Hypothalamus (tissue), 51 donors: ENCODE measurements around the gene SELENOF.
A peak's percentile ranks its signal among the peaks of the same experiment; 100 is the strongest.

Experiments used
- DNase-seq, 51 donors: peaks; one replicate each; lab custom pipeline; 2025; lab: John Stamatoyannopoulos, UW

SELENOF gene

DNA sequence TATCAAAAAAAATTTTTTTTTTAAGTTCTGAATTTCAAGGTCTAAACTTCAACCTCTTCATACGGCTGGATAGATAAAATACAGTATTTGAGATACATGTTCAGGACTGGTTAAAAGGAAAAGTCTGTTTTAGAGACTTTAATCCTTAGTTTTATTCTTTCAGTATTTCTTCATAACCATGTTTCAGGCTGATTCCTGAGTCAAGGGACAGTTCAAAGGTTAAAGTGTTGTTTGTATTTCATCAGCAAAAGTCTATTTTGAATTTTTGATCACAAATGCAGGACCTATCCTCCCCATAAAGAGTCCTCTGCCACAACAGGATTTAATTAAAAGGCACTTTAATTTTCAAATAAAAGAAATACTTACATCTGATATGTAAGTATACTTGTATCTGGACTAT is 53.5 kb downstream of the SELENOF start:
- DNase-seq, result no peak

DNA sequence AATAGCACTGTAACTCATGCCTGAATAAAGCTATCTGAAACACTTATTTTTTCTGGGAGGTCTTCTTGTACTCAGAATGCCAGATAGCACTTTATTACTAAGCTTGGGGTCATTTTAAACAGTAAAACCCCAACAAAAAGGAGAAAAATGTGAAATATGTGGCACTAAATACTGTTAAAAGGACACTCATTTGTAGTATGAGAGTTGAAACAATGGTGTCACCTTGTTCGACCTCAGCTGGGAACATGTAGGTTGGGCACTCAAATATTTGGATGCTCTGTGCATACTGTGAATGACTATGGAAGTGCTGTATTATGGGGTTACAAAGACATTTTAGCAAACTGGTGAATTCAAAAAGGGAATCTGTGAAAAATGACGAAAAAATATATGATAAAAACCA is 53.9 kb downstream of the SELENOF start:
- no peak for DNase-seq

DNA sequence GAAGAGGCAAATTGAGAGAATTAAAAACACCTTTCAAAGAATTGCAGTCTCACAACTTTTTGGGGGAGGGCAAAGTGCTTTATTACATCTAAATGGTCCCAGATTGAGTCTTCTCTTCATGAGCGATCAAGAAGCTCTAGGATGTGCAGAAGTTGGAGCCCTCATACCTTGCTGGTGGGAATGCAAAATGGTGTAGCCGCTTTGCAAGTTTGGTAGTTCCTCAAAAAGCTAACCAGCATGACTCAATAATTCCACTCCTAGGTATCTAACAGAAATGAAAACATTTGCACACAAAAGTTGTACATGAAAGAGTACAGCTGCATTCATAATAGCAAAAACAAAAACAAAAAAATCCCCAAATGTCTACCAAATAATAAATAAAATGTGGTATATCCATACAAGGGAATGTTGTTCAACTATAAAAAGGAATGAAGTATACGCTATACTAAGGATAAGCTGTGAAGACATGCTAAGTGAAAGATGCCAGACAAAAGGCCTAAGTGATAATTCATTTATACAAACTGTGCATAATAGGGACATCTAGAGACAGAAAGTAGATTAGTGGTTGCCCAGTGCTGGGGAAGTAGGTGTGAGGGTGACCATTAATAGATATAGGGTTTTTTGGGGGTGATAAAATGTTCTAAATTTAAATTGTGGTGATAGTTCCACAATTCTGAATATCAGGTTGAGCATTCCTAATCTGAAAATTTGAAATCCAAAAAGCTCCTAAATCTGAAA is 55.2 kb downstream of the SELENOF start:
- DNase-seq, result no peak

DNA sequence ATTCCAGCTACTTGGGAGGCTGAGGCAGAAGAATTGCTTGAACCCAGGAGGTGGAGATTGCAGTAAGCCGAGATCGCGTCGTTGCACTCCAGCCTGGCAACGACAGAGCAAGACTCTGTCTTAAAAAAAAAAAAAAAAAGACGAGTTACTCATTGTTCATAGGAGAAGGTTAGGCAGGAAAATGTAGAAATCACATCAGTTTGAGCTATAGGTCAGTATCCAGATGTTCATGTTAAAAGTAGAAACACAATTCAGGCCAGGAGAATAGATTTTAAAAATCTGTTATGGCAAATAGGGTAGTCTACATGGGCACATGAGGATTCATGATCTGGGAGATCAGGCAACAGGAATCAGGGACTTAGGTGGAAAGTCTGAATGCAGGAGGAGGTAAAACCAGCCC is 57.7 kb downstream of the SELENOF start:
- no peak for DNase-seq

DNA sequence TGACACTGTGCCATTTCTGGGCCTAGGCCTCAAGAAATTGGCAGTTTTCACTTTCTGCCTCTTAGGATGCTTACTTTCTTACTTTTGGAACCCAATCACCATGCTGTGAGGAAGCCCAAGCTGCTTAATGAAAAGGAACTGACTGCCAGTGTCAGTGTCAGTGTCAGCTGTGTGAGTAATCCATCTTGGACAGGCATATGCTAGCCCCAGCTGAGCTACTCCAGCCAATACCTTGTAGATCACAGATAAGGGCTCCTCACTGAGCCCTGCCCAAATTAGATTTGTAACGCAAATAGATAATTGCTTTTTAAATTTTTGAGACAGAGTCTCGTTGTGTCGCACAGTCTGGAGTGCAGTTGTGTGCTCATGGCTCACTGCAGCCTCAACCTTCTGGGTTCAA is 59.6 kb downstream of the SELENOF start:
- DNase-seq, result no peak

DNA sequence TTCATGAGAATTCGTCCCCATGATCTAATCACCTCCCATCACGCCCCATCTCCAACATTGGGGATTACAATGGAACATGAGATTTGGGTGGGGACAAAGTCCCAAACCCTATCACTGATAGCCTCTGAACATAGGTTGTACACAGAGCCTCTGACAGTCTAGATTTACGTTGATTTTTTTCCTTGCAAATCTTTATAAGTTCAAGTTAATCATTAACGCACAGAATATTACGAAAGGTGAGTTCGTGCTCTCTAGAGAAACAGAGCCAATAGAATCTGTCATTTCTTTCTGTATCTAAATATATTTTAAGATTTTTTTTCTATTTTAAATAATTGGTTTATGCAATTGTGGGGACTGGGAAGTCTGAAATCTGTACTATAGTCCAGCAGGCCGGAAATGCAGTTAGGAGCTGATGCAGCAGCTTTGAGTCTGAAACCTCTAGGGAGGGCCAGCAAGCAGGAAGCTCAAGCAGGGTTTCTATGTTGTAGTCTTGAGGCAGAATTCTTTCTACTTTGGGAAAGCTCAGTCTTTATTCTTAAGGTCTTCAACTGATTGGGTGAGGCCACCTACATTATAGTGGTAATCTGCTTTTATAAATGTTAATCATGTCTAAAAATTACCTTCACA is 61.0 kb downstream of the SELENOF start:
- no peak for DNase-seq

DNA sequence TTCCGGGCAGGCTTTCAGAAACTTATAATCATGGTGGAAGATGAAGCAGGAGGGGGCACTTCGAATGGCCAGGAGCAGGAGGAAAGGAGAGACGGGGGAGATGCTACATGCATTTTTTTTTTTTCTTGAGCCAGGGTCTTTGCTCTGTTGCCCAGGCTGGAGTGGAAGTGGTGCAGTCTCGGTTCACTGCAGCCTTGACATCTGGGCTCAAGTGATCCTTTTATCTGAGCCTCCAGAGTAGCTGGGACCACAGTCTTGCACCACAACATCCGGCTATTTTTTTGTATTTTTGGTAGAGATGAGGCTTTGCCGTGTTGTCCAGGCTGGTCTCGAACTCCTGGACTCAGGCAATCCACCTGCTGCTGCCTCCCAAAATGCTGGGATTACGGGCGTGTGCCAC is 61.6 kb downstream of the SELENOF start:
- DNase-seq, result no peak

DNA sequence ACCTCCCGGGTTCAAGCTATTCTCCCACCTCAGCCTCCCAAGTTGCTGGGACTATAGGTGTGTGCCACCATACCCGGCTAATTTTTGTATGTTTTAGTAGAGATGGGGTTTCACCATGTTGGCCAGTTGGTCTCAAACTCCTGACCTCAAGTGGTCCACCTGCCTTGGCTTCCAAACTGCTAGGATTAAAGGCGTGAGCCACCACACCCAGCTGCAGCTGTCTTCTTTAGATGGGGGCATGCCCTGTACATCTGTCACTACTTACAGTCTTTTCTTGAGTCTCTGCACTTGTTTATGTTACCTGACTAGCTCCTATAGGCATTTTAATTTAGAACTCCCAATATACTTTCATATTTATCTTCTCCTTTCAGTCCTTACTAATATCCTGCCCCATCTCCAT is 64.2 kb downstream of the SELENOF start:
- DNase-seq, result no peak

DNA sequence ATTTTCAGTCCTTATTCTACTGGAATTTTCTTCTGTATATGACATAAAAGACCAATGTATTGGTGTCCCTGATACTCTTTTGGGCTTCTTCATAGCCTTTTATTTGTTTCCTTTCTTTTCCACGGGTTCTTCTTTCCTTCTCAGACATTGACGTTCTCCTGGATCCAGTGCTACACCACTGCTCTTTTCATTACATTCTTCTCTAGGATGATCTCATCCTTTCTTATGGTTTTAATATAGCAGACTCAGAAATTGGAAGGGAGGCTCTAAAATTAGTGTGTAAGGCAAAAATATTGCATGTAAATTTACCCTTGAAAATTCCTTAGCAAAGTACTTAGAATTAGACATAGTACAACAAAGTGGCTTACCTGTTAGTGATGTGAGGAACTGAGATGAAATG is 65.3 kb downstream of the SELENOF start:
- no peak for DNase-seq

DNA sequence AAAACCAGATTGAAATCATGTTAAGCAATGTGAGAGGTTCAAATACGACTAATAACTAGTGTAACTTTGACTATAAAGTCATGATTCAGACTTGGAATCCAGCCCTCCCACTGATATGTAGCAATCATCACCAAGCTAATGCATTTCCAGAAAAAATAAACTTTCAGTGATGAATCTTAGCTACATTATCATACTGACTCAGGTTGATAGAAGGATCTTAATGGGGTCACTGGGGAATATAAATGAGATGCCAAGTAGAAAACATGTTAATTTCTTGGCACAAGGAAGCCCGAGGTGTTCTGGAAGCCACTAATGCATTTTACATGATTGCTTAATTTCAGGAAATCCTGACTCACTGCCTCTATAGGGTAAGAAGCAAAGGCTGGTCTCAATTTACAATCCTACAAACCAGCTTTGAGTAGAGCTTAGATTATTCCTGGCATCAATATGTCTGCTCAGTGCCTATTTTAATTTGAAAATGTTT is 67.7 kb downstream of the SELENOF start:
- DNase-seq, result no peak

DNA sequence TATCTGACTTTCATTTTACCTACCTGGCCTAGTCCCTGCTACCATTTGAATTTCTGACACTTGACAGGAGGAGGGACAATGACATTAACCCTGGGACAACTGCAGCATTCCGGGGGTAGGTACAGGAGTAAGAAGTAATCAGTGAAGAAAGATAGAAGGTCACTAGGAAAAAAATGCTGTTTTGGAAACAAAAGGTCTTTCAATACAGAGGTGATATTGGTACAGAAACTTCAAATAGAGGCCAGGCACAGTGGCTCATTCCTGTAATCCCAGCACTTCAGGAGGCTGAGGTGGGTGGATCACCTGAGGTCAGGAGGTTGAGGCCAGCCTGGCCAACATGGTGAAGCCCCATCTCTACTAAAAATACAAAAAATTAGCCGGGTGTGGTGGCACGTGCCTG is 68.4 kb downstream of the SELENOF start:
- DNase-seq, result no peak

DNA sequence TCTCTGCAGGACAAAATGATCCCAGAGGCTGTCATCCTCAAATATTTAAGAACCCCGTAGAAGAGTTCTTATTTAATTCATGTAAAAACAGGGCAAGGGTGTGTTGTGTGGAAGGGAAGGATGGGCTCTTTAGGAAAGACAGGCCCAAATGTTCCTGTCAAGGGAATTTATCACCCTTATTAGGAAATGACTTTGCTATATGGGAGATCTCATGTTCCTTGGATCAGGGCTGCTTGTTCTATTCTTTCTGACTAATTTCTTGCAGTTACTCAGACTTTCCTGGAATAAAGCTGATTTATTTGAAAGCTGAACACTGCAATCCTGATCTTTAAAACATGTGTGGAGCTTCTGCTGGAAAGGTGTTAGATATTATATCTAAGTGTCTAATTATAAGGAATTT is 72.8 kb downstream of the SELENOF start:
- DNase-seq, result no peak

DNA sequence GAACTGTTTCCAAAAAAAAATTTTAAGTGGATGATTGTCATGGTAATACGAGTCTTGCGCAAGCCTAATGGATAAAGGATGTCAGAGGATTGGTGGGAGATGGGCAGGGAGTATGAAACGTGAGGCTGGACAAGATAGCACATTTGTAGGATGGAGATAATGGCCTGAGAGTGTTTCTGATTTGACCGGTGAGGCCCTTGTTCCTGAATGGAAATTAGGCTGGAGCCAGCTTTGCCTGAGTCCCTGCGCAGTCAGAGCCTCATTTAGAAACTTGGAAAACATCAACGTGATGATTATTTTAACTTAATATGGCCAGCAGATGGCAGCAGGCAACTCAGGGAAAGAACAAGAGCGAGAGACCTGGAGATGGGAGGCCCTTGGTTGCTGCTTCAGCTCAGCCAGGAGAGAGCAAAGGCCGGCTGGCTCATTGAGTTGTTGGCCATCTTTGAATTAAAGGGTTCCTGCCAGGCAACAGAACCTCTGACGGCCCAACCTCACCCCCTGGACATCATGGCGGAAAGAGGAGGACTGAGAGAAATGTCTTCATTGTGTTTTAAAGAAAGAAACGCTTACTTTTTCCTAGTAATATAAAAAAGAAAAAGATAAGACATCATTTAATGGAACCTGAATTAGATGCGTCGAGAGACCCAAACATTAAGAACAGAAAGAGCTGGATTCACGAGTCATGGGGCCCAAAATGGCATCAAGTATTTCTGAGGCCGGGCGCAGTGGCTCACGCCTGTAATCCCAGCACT is 80.3 kb downstream of the SELENOF start:
- DNase-seq, result peak in 41 of 51 donors; percentile 0 to 72 (median 21)

DNA sequence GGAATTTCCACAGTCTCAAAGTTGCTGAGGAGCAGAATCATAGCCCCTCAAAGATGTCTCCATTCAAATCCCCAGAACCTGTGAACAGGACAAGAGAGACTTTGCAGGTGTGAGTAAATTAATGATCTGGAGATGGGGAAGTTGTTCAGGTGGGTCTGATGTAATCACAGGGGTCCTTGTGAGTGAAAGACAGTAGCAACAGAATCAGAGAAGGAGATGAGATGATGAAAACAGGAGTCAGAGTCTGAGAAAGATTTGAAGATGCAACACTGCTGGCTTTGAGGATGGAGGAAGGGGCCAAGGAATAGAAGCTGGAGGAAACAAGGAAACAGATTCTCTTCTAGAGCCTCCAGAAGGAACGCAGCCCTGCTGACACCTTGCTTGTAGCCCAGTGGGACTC is 81.5 kb downstream of the SELENOF start:
- DNase-seq, result no peak

DNA sequence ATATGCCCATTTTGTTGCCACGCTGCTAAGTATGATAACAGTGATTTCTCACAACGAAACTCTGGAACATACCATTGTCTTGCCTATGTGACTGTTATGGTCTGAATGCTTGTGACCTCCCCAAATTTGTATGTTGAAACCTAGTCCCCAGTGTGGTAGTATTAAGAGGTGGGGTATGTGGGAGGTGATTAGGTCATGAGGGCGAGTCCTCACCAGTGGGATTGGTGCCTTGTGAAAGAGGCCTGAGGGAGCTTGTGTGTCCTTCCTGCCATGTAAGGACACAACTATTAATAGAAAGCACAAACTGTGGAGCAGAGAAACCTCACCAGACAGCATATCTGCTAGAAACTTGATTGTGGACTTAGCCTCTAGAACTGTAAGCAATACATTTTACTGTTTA is 84.6 kb downstream of the SELENOF start:
- DNase-seq, result no peak

DNA sequence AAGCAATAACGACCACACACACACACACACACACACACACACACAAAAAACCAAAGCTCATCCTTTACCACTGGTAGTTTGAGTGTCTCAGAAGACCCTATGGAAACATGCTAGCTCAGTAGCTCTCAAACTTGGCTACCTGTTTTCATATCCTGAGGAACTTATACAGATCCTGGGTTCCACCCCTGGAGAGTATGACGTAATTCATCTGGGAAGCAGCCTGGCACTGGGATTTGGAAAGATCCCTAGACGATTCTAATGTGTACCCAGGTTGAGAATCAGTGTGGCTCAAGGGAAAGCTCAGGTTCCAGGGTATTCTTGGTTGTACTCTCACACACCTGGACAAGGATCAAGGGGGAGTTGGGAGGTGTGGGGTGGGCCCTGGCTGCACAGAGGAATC is 85.9 kb downstream of the SELENOF start:
- DNase-seq, result no peak

DNA sequence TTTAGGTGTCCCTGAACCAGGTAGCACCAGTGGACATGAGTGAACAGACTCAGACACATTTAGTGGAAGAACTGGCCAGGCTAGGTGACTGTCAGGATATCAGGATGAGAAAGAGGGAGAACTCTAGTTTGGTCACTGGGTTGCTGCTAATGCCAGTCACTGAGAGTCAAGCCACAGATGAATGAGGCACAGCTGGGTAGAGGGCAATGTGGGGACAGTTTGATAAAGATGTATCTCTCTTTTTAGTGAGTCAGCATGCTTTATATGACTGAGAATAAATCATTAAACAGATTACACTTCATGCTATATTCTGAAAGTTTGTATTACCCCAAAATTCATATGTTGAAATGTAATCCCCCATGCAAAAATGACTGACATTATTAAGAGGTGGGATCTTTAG is 87.1 kb downstream of the SELENOF start:
- no peak for DNase-seq

DNA sequence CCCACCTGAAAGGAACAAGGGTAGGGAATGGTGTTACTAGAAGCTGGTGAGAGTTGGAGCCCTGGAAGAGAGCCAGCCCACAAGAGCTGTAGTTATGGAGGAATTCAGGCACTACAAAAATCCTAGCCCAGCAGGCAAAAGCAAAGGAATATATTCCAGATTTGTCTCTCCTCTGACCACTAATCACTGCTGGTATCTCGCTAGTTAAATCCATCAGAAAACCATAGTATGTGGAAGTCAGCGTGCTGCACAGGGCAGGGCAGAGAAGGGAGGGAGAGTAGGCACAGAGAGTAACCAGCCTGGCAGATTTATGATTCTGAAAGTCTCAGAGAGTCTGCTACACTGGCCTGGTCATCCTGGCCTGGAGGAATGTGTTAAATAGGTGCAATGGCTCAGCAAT is 88.6 kb downstream of the SELENOF start:
- DNase-seq, result no peak

DNA sequence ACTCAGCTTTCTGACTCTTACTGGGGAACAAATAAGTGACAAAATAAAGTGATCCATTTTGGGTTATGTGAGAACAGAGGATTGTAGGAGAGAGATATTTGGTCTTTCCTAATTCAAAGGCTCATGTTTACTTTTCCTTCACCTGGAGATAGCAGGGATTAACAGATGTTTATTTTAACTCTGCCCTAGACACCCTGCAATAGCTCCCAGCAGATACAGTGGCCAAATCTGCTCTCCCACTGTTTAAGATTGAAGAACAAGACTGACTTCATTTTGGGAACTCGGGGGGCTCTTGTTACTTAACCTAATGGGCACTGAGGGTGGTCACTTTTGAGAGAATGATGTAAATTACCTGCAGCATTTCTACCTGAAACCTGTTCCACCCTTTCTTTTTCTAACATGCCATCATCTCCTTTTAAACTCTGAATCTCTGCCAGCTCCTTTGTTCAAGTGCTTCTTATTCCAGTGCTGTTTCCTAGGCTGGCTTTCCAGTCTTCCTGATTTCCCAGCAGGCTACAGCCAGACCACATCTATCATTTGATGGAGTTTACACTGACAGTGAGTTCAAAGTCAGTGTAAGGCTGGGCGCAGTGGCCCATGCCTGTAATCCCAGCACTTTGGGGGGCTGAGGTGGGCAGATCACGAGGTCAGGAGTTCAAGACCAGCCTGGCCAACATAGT is 90.0 kb downstream of the SELENOF start:
- DNase-seq, result no peak

DNA sequence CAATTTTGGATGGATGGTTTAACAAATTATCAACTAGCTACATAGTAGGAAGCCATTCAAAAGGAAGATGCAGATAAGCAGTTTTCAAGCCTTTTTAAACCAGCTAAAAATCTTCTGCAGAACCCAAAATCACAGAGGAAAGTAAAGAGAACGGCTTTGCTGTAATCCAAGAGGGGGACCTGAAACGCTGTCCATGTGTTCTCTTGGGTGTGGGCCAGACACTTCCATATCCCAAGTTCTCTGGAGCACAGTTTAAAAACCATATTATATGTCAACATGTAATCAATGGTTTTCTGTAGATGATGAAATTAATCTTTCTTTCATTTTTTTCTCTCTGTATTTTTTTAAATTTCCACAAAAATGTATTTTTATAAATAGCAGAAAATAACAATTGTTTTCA is 90.5 kb downstream of the SELENOF start:
- no peak for DNase-seq

DNA sequence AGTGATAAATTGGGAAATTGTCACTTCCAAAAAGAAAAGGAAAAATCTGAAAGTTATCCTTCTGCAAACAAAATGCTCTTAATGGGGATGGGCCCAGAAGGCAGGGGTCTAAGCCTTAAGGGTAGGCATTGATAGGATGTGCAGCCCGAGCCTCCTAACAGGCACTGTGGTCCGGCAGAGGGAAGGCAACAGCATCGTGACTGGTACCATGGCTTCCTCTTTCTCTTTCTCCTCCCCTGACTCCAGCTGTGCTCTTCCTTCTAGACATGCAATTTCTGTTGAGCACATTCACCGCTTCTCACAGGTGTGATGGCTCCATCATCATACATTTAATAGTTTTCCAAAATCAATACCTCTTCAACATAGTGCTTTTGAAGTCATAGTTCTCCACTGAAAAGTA is 91.5 kb downstream of the SELENOF start:
- DNase-seq, result no peak
